GM23248 (cell line): ENCODE results near the gene TSPOAP1.

Experiments
- EZH2 ChIP-seq: fragments of 200-600 bp; sonication (generic); IDR thresholded peaks from 2 replicates; pipeline ENCODE4 v1.6.1; 2018; ENCODE audit warnings: antibody characterized with exemption, mild to moderate bottlenecking; ENCODE audit not compliant: insufficient read depth, poor library complexity, severe bottlenecking
- EZH2phosphoT487 ChIP-seq: fragments of 200-600 bp; sonication (generic); IDR thresholded peaks from 2 replicates; pipeline ENCODE4 v1.6.1; 2018; ENCODE audit warnings: antibody characterized with exemption, moderate library complexity, mild to moderate bottlenecking, low read depth; ENCODE audit not compliant: insufficient read depth

GRCh38 chr17:58315281-58315711 lies 13.3 kb downstream of the TSPOAP1 start:
- TF ChIP-seq EZH2 (no peak), EZH2phosphoT487 (no peak)
